Activated CD8-positive, alpha-beta memory T cell treated with anti-CD3 and anti-CD28 coated beads, Interleukin-2, amount 50 U/mL, for 4 hours (primary cell): ENCODE measurements around the gene EVPL.
A peak's percentile ranks its signal among the peaks of the same experiment; 100 is the strongest.
"Not testable (repeated sequence)": the region's sequence is repeated elsewhere in the genome, so short reads cannot be mapped to it uniquely, and the experiment has no call there.

Experiments used
- DNase-seq: peaks from one replicate; pipeline ENCODE4 v3.0.0-alpha.2; 2020

EVPL gene

DNA sequence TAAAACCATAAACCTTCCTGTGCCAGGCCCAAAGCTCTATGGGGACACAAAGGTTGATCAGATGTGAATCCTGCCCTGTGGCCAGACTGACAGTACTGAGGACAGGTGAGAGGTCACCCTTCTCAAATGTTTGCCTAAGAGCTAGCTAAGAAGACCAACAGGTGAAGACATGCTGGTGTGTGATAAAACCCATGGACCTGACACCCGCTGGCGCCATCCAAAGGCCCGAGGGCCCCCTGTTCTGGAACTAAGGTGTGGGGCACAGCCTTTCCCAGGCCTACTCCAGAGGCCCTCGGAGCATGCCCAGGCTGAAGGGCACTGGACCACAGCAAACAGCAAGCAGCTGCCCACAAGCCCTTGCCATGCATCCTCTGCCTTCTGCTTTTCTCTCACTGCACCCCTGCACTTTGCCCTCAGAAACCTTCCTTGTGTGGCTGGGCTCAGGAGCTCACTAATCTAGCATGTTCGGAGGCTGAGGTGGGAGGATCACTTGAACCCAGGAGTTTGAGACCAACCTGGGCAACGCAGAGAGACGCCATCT lies 31.7 kb downstream of the EVPL start:
- DNase-seq = no peak

DNA sequence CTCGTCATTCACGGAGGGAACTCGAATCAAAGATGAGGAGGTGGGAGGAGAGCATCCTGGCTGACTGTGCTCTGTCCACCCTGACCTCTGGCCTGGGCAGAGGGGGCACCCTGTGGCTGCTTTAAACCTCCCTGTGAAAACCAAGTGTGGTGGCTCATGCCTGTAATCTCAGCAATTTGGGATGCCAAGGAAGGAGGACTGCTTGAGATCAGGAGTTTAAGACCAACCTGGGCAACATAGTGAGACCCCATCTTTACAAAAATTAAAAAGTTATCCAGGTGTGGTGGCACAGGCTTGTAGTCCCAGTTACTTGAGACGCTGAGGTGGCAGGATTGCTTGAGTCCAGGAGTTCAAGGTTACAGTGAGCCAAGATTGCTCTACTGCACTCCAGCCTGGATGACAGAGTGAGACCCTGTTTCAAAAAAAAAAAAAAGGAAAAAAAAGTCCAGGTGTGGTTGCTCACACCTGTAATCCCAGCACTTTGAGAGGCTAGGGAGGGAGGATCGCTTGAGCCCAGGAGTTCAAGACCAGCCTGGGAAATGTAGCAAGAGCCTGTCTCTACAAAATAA lies 32.2 kb downstream of the EVPL start:
- DNase-seq = no peak

DNA sequence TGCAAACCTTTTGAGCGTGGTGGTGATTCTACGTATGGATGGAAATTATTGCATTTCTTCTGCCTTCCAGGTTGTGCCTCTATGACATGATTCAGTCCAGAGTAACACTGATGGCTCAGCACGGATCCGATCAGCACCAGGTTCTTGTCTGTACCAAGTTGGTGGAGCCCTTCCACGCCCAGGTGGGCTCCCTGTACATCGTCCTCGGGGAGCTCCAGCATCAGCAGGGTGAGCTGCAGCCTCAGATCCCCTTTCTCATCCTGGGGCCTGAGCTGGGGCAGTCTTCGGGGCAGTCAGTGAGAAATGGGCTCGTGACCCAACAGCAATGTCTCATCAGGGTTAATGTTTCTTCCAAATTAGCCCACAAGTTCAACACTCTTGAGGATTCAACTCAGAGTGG lies 35.7 kb downstream of the EVPL start:
- DNase-seq = no peak

DNA sequence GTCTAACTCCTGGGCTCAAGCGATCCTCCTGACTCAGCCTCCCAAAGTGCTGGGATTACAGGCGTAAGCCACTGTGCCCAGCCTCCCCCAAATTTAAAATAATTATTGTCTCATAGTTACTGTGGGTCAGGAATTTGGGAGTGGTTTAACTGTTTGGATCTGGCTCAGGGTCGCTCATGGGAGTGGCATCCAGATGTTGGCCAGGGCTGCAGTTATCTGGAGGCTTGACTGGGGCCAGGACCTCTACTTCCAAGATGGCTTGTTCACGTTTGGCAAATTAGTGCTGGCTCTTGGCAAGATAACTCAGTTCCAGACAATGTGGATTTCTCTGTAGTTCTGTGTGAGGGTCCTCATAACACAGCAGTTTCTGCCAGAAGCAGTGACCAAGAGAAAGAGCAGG lies 40.1 kb downstream of the EVPL start:
- DNase-seq = no peak

DNA sequence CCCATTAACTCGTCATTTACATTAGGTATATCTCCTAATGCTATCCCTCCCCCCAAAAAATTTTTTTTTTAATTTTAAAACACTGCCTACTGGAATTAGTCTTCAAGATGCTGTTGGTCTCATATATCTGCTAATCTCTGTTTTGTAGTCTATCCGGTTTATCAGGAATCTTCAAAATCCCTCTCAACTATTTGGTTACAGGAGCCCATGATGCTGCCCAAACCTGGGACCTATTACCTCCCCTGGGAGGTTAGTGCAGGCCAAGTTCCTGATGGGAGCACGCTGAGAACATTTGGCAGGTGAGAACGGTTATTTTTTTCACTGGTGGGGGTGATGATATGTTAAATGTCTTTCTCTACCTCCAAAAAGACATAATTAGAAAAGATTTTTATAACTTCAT lies 41.1 kb downstream of the EVPL start:
- DNase-seq = no peak

DNA sequence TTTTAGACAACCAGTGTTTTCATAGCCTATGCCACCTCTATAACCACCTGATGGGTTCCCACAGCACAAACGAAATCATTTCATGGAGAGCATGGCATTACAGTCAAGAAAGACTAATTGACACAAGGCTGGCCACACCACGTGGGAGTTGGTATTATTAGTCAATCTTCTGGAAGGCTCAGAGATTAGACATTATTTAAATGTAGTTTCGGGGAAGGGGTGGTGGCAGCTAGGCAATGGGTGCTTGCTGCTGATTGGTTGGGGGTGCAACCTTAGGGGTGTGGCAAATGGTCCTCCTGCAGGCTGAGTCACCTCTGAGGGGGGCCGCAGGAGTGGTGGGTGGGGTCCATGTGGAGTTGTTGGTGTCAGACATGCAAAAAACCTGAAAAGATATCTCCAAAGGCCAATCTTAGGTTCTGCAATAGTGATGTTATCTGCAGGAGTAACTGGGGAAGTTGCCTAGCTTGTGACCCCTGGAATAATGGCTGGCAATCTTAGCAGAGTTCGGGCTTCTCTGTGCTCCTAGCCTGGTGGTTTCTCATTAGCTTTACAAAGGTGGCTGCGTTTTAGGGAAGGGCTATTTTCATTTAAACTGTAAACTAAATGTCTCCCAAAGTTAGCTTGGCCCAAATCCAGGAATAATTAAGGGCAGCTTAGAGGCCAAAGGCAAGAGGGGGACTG lies 43.5 kb downstream of the EVPL start:
- no peak for DNase-seq

DNA sequence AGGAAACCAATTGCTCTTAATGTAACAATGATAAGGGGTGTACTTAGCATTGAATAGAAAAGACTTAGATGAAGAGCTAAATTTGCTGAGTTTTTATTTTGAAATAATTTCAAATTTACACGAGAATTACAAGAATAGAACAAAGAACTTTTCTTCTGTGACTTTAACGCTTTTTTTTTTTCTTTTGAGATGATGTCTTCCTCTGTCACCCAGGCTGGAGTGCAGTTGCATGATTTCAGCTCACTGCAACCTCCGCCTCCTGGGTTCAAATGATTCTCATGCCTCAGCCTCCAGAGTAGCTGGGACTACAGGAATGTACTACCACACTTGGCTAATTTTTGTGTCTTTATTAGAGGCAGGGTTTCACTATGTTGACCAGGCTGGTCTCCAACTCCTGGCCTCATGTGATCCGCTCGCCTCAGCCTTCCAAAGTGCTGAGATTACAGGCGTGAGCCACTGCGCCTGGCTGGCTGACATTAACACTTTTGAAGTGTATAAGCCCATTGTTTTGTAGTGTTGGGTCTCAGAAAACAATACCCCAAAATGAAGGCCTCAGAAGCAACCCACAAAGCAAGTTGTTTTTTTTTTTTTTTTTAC lies 46.0 kb downstream of the EVPL start:
- DNase-seq = no peak

DNA sequence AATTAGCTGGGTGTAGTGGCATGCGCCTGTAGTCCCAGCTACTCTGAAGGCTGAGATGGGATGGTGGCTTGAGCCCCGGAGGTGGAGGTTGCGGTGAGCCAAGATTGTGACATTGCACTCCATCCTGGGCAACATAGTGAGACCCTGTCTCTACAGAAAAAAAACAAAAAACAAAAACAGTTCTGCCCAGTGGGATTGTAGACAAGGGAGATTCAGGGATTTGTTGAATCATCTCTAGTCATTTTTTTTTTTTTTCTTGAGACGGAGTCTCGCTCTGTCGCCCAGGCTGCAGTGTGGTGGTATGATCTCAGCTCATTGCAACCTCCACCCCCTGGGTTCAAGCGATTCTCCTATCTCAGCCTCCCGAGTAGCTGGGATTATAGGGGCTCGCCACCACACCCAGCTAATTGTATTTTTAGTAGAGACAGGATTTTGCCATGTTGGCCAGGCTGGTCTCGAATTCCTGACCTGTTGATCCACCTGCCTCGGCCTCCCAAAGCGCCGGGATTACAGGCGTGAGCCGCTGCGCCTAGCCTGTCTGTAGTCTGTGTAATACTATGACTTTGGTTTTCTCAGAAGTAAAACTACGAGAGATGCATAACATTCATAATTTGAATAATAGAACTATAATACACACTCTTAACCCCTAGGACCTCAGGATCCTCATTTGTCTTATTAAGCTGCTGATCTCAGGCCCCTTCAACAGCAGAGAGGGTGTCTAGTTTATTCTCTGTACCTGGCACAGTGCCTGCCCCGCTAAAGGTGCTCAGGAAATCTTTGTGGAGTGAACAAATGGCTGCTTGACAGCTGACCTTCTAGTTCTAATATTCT lies 46.7 kb downstream of the EVPL start:
- no peak for DNase-seq

DNA sequence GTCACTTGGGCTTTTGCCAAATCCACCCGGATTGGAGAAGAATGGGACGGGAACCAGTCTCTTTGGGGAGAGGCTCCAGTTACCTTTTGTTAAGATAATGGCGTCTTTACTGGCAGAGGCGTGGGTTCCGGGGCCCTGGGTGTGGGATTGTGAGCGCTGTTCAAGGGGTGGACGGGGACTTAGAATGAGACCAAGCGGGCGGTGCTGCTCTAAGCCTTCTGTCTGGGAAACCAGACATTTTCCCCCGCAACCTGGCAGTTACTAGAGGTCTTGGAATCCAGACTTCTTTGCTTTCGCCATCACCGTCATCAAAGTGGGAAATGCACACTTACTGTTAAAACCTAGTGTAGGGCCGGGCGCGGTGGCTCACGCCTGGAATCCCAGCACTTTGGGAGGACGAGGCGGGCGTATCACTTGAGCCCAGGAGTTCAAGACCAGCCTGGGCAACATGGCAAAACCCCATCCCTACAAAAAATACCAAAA lies 47.4 kb downstream of the EVPL start:
- no peak for DNase-seq

DNA sequence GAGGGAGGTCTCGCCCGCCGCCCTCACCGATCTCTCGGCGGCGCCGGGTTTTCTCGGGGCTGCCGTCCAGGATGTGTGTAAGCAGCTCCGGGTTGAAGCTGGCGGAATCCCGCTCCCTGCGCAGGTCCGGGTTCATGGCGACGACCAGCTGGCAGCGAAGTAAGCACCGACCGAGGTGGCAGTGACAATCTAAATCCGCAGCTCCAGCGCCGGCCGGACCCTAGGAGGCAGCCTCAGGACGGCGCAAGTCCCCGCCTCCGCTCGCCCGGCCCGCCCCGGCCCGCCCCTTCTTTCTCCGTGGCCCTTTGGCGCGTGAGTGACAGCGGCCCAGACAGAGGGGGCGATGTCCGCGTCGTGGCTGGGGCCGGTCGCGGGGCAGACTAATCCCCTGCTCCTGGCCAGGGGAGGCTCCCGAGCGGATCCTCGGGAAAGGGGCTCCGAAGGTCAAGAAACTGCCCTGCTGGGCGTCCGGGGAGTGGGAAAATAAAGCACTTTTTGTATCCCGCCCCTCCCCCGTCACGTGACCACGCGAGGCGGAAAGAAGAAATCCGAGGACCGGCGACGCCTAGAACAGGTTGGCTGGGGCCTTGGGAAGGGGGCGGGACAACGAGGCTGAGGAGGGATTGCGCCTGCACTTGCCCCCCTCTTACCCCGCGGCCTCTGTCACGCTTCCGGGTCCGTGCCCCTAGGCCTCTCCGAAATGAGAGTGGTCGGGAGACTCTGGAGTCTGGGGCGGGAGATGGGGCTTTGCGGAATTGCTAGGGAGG lies 48.0 kb downstream of the EVPL start, which contains the start of the genes ACOX1 and TEN1:
Gene ACOX1, minus strand, starts transcription at position 229 of the 767 bp plus-strand sequence. Its CDS starts 93 bp downstream, at position 136.
Gene TEN1, plus strand, starts transcription at position 303 of the 767 bp plus-strand sequence. CDS start 6,953 bp downstream, outside the sequence.
- peak; percentile 95 for DNase-seq

DNA sequence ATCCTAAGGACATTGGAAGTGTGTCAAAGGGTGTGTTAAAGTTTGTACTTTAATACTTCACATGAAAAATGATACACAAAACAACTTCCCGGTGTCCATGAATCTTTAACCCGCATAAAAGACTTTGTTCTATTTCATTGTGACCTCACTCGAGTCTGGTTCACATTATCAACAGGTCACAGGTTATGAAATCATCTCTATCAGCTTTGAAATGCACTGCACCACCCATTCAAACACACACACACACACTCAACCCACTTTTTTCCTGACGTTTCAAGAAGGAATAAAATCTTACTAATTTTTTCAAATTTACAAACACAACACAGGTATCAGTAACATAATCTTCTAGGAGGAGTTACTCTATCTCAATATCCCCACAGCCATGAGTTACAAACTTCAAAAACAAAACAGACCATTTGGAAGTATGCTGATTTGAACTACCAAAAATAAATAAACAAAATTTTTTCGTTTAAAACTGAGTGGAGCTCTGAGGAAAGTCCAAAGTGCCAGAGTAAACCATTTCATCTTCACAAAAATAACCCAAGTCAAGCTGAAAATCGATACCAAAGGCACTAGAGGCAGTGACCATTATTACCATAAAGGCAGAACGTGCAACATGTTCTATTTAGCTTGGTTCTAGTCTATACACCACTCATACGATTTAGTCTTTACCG lies 50.8 kb downstream of the EVPL start:
- DNase-seq = no peak

DNA sequence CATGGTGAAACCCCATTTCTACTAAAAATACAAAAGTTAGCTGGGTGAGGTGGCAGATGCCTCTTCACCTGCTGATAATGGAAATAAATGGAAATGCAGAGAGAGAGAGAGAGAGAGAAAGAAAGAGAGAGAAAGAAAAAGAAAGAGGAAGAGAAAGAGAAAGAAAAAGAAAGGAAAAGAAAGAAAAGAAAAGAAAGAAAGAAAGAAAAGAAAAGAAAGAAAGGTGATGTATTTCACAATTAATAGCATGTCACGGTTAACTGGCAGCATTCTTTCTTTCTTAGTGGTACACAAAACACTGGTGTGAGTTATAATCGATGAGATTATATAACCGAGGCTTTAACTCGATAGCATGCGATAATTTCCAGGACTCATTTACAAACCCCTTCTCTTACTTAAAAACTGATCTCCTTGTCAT lies 51.3 kb downstream of the EVPL start:
- DNase-seq = no peak

DNA sequence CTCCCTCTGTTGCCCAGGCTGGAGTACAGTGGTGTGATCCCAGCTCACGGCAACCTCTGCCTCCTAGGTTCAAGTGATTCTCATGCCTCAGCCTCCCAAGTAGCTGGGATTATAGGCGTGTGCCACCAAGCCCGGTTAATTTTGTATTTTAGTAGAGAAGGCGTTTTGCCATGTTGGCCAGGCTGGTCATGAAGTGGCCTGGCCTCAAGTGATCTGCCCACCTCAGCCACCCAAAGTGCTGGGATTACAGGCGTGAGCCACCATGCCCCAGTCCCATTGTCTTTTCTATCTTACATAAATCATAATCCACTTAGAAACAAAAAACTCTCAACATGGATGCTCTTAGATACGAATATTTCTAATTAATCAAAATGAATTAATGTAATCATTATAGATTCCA lies 51.9 kb downstream of the EVPL start:
- not testable (repeated sequence) for DNase-seq

DNA sequence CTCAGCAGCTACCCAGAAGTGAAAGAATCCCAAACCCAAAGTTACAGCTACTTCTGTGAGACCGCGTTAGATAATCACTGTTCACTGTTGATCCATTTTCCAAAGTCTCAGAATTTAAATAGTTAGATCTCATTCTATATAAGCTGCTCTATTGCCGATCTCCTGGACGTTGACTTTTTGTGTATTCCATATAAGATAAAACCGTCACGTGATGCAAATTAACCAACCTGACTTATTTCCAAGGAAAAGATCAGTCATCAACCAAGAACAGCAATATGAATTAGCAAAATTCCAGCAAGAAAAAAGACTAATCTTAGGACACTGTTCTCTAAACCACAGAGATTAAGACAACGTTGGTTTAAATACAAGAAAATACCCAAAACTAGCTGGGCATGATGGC lies 56.5 kb downstream of the EVPL start:
- no peak for DNase-seq

DNA sequence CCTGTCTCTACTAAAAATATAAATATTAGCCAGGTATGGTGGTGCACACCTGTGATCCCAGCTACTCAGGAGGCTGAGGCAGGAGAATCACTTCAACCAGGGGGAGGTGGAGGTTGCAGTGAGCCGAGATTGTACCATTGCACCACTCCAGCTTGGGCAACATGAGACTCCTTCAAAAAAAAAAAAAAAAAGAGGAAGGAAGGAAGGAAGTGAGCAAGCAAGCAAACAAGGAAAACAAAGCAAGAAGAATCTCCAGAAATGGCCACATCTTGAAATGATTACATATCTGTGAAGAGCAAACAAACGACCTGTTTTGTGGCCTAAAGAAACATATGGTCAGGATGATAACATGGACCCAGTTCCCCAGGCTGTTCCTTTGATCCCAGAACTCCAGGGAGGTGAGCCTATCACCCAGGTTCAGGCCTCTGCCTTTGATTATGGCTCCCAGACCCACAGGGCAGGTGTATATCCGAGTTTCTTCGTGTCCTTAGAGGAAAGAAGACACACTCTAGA lies 57.0 kb downstream of the EVPL start:
- no peak for DNase-seq

DNA sequence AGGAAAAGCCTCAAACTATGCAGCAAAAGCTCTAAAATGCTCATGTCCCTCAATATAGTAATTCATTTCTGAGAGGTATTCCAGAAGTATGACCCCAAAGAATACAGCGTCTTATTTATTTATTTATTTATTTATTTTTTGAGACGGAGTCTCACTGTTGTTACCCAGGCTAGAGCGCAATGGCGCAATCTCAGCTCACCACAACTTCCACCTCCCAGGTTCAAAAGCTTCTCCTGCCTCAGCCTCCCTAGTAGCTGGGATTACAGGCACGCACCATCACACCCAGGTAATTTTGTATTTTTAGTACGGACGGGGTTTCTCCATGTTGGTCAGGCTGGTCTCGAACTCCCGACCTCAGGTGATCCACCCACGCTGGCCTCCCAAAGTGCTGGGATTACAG lies 58.1 kb downstream of the EVPL start:
- DNase-seq = not testable (repeated sequence)

DNA sequence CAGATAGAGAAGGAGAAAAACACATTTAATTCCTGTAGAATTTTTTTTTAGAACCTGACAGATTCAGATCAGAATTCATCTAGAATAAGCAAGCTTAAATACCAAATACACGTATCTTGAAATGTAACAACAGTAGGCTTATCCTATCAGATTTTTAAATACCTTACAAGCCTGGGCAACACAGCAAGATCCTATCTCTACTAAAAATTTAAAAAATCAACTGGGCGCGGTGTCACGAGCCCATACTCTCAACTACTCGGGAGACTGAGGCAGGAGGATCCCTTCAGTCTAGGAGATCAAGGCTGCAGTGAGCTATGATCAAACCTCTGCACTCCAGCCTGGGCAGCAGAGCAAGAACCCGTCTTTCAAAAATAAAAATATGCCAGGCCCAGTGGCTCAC lies 61.6 kb downstream of the EVPL start:
- DNase-seq = no peak

DNA sequence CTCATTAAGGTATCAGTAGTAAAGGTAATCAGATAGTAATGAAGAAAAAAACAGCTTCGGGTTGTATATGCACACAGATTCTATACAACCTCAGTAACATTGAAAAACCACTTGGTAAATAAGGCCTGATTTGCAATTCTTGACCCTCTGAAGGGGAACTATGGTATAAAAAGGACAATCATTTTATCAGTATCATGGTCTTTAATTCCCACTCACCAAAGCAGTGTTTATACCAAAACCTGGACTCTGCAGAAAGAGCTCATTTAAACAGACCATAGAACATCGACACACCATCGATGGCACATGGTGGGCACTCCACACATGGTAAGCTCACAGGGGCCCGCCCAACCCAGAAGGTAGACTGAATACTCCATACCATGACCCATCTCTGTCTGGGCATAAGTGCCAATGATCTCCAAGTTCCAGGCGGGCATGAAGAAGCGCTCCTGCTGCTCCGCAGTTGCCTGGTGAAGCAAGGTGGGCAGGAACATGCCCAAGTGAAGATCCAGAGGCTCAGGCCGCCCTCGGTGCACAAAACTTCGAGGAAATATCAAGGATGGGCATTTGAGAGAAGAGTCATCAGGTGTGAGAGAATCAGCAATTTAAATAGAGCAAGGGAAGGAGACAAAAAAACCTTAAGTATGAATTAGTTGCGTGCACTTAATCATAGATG lies 67.1 kb downstream of the EVPL start:
- DNase-seq = no peak

DNA sequence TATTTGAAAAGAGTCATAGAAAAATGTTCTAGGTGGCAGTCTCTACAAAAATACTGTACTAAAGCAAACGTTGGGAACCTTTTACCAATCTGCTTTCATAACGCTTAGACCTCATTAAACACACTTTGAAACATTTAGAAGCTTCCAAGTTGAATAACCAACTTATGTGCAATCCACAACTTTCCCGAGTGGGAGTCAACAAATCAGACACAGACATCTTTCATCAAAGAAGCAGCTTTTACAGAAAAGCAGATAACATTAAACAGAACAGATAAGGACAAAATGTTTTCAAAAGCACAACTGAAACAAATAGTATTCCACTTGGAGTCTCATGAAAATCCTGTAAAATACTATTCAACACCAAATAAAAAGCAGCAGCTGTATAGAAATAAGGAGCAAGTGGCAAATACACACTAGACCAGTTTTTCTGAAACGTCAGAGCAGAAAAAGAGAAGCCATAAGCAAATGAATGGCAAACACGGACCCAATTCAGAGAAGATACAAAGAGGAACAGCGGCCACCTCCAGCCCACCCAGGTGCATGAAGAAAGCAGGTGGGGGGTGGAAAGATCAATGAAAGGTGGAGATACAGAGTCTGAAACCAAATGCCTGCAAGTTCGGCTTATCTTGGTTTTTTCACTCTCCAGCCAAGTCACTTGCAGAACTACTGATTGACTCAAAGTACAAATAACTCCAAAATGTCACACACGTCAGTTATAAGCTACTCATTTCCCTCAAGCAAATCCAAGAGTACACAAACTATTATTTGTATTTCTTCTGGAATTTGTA lies 67.9 kb downstream of the EVPL start:
- no peak for DNase-seq
